GM04504 (cell line): ENCODE results near the gene WBP2NL.
A peak's percentile ranks its signal among the peaks of the same experiment; 100 is the strongest.

Experiments
- DNase-seq: peaks from one replicate; pipeline ENCODE4 v3.0.0-alpha.2; 2012; ENCODE audit warnings: low read depth

The WBP2NL gene

DNA sequence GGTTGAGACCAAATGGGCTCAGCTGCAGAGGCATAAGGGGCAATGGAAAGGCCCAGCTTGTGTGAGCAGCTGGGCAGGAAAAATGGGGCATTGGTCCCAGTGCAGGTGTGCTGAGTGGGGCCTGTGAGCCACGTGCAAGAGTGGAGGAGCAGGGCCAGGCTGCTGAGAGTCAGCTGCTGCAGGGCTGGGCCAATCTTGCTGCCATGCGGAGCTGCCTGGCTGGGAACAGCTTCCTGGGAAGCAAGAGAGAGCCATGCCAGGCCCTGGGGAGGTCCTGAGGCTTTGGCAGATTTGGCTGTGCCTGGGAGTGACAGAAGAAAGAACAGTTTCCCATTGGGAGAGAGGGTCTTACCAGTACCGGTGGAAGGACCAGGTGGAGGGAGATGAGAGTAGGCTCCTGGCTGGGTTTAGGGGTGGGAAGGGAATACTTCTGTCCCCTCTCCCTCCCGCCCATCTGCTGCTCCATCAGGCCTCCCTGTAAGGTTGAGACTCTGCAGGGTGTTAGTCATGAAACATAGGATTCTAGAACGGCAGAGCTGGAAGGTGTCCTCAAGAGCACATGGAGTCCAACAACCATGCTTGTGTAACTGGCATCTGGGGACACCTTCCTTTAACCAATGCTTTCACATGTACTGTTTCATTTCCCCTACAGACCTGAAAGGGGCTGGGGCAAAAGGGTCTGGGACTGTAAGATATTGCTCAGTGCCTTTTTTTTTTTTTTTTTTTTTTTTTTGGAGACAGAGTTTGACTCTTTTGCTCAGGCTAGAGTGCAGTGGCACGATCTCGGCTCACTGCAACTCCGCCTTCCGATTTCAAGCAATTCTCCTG, 19.0 kb upstream of the WBP2NL start:
- DNase-seq = no peak

DNA sequence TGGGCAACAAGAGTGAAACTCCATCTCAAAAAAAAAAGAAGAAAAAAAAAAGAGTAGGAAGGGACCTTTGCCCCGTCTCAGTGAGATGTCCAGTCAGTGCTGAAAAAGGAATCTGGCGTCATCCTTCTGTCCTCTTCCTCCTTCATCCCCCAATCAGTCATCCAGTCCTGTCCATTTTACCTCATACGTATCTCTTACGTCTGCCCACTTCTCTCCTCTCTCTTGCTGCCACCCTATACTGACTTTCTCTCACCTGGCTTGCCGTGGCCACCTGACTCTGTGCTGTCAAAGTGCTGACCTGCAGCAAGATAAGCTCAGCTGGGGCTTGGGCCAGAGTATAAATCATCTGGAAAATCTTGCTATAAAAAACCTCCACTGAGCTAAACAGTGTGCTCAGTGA, 15.7 kb upstream of the WBP2NL start:
- DNase-seq = no peak

DNA sequence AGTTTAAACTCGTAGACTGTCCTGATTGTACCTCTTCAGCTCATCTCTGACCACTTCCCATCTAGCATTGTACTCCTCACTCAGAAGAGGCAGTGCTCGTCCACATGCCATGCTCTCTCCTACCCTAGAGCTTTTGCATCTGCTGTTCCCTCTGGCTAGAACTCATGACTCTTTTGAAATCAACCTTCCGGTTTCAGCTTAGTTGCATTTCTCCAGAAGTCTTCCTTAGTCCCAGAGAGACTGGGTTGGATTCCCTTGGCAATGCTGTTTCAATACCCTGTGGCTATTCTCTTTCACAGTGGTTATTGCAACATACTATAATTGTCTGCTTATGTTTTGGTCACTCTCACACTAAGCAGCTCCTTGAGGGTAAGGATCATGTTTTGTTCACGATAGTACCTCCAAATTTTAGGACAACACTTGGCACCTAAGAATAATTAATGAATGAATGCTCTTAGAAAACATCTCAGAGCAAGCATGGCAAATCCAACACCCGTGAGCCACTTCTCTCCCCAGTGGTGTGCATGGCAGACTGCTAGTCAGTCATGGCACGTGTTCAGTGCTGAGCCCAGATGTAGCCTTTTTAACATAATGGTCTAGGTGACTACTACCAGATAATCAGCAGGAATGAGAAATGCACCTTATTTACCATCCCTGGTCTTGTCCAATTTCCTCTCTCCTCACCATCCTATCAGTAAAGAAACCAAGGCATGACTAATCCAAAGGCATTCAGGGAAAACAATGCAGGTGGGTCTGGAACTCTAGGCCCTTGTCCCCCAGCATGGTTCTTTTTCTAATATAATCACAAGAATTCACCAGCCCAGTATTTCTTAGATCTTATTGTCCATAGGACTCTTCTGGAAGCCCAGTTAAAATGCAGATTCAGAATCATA, 14.8 kb upstream of the WBP2NL start:
- DNase-seq = peak; percentile 71

- DNase-seq = no peak
Observed at GRCh38 chr22:41987276-41987675, 11.3 kb upstream of the WBP2NL start.

GRCh38 chr22:41989246-41989645, 9.3 kb upstream of the WBP2NL start:
- no peak for DNase-seq

- no peak for DNase-seq
Observed at GRCh38 chr22:41991111-41991510, 7.5 kb upstream of the WBP2NL start.

- DNase-seq = no peak
Observed at GRCh38 chr22:41992496-41992895, 6.1 kb upstream of the WBP2NL start.

DNA sequence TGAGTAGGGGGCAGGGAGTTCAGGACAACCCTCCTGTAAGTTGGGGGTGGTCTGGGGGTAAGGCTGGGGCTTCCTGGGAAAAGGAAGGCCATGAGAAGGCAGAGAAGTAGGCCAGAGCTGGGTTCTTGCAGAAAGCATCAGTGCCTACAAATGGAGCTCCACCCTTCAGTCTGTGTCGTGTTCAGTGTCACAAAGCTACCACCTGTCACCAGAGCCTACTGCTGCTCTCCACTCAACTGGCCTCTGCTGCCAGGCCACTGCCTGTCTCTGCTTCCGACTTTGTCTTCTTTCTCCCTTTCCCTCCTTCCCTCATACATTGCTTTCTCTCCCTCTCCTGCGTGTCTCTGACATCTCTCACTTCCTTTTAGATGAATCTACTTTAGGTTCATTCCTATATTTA, 3.4 kb upstream of the WBP2NL start:
- no peak for DNase-seq

DNA sequence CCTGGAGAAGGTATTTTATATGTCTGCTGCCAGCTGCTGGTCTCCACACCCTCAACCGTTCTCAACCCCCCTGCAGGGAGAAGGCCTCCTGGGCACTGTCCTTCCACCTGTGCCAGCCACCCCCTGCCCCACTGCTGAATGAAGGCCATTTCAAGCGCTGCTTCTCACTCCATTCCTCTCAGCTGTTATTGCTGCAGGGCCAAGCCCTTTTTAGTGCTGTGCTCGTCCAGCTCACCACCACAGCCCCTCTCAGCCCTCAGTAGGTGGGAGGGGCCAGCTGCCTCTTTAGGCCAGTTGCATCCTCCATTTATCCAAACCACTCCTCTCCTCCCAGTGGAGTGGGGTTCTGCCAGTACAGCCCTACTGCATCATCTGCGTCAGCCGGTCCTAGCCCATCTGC, 1.8 kb upstream of the WBP2NL start:
- DNase-seq = no peak

GRCh38 chr22:42000466-42000865, 1.9 kb downstream of the WBP2NL start:
- DNase-seq = no peak

DNA sequence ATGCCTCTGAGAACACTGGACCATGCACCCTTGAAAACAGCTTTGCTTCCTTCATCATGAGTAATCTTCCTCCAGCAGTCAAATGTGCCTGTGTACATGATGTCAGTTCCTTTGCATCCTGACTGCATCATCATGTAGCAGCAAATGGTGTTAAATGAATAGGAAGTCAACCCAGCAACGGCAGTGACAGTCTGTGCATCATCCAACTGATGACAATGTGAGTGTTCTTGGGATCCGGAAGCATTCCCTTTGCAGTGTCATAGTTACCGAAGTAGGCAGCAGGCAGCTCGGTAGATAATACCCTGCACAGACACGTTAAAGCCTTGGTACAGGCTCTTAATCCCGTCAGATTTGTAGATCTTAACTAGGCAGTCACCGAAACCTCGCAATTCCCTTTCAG, 2.5 kb downstream of the WBP2NL start:
- DNase-seq = no peak

DNA sequence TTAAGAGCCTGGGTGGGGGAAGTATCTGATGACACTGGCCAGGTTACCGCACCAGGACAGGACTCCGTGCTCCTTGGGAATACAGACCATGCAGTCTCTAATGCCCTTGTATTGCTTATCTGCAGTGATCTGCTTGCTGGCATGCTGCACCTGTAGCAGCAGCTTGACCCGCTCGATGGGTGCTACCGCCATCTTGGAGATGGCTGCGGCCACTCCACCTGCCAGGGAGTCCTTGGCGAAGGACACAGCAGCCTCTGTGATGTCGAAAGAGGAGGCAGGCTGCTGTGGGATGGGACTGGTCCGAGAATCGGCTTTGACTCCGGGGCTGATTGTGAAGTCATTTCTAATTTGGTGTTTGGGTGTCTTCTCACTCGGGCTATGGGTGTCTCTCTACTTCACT, 3.1 kb downstream of the WBP2NL start:
- no peak for DNase-seq

DNA sequence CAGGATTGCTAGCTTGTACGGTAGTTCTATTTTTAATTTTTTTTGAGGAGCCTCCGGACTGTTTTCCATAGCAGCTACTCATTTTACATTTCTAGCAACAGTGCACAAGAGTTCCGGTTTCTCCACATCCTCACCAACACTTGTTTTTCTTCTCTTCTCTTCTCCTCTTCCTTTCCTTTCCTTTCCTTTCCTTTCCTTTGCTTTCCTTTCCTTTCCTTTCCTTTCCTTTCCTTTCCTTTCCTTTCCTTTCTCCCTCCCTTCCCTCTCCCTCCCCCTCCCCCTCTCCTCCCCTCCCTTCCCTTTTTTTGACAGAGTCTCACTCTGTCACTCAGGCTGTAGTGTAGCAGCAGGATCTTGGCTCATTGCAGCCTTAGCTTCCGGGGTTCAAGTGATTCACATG, 9.3 kb downstream of the WBP2NL start:
- DNase-seq = no peak

- no peak for DNase-seq
Observed at GRCh38 chr22:42010778-42011177, 12.2 kb downstream of the WBP2NL start.

GRCh38 chr22:42013385-42013784, 14.8 kb downstream of the WBP2NL start:
- DNase-seq = no peak

DNA sequence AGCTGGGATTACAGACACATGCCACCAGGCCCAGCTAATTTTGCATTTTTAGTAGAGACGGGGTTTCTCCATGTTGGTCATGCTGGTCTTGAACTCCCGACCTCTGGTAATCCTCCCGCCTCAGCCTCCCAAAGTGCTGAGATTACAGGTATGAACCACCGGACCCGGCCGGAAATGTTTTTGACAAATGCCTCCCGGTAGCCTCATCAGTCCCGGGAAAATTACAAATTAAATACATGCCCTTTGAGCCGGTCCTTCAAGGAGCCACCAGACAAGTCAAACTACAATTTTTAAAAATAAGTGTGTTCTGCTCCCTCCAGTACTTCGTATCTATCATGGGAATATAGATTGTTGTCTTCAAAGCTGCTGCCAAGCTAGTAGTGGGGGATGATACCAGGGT, 17.5 kb downstream of the WBP2NL start:
- DNase-seq = no peak

GRCh38 chr22:42018224-42018623, 19.6 kb downstream of the WBP2NL start:
- DNase-seq = no peak

GRCh38 chr22:42021571-42021970, 23.0 kb downstream of the WBP2NL start:
- DNase-seq = no peak

DNA sequence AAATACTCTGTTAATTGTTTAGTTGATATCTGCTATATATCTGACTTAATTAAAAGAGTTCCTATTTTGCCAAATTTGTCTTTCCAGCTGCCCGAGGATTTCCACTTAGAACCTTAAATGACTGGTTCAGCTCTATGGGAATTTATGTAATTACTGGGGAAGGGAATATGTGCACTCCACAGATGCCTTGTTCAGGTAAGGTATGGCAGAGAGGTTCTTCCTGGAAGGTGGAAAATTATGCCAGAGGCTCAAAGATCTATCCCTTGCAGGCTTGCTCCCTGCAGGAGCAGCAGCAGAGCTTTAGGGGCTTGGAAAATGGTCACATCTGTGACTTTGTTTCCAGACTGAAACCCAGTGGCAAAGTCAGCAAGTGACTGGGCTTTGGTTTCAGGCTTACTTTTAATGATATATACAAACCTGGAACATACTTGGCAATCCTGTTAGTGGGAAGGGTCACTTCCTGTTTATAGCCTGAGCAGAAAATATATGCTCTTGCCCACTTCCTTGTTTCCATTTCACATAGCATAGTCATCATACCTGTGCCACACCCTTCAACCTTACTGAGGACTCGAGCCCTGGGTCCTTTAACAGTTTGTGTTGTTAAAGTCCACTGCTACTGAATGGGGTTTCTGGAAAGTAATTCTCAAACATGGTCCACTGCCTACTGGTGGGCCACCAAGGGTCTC, 23.7 kb downstream of the WBP2NL start:
- DNase-seq = no peak

- no peak for DNase-seq
Observed at GRCh38 chr22:42025421-42025820, 26.8 kb downstream of the WBP2NL start.

DNA sequence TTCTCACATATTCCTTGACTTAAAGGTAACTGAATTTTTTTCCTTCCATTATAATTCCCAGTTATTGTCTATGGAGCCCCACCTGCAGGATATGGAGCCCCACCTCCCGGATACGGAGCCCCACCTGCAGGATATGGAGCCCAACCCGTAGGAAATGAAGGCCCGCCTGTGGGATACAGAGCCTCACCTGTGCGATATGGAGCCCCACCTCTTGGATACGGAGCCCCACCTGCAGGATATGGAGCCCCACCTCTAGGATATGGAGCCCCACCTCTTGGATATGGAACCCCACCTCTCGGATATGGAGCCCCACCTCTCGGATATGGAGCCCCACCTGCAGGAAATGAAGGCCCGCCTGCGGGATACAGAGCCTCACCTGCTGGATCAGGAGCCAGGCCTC, 28.1 kb downstream of the WBP2NL start:
- no peak for DNase-seq

DNA sequence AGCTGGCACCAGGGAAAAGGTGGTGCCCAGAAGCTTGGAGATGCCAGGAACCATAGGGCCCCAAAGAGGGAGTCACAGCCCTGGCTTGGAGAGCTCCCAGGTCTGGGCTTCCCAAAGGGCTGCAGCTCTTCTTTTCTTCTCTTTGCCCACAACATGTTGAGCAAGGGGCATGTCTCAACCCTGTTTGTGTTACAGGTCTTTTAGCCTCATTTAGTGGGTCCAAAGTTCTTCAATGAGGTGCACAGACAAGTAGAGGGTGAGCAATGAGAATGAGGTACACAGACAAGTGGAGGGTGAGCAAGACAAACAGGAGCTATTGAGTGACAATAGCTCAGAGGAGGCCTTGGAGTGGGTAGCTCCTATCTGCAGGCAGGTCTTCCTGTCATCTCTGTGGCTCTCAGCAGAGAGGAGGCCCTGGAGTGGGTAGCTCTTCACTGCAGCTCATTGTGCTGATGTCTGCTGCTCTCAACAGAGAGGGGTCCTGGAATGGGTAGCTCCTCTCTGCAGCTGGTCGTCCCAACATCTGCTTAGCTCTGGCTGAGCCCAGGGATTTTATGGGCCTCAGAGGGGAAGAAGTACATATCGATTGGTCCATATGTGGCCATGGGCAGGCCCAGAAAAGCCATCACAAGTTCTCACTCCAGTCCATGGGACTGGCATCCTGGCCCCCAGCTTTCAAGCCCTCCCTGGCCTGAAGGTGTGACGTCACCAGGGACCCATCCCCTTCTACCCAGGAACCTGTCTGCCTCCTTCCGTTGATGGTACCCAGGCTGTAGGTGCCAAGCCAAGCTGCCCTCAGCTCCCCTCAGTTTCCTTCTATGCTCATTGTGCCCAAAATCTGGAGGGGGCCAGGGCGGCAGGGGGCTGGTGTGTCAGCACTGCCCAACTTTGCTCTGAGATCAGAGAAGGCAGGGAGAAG, 34.9 kb downstream of the WBP2NL start:
- DNase-seq = no peak
